ENCODE results near the gene NEURL3.
A peak's percentile ranks its signal among the peaks of the same experiment; 100 is the strongest.

NEURL3 gene

DNA sequence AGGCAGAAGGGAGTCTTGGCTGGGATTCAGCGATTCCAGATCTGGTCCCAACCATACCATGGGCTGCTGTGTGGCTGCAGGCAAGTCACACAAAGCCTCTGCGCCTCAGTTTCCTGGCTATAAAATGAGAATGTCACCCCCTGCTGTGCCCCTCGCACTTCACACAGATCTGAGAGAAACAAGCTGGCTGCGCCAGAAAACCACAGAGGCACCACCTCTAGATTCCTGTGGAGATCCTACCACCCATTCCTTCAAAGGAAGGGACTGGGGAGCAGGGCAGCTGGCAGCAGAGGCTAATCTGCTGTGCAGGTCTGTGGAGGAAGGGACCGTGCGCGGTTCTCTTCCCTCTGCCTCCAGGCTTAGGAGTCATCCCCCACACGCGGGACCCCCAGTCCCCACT, 19.8 kb downstream of the NEURL3 start:
- H3K27ac ChIP-seq: peak overlapping the region; percentile 59
- H3K36me3 ChIP-seq: no peaks in the 10 kb centered on the region
- H3K4me3 ChIP-seq (ENCODE audit: low read depth in 1 of 2, low read length in 1 of 2): peak overlapping the region in 1 of 2 experiments; percentile 57
- TF ChIP-seq, protein P1, sequence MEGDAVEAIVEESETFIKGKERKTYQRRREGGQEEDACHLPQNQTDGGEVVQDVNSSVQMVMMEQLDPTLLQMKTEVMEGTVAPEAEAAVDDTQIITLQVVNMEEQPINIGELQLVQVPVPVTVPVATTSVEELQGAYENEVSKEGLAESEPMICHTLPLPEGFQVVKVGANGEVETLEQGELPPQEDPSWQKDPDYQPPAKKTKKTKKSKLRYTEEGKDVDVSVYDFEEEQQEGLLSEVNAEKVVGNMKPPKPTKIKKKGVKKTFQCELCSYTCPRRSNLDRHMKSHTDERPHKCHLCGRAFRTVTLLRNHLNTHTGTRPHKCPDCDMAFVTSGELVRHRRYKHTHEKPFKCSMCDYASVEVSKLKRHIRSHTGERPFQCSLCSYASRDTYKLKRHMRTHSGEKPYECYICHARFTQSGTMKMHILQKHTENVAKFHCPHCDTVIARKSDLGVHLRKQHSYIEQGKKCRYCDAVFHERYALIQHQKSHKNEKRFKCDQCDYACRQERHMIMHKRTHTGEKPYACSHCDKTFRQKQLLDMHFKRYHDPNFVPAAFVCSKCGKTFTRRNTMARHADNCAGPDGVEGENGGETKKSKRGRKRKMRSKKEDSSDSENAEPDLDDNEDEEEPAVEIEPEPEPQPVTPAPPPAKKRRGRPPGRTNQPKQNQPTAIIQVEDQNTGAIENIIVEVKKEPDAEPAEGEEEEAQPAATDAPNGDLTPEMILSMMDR (IDR thresholded peaks at IDR 0.05): no peak
- H3K27me3 ChIP-seq: no peaks in the 10 kb centered on the region
- H3K4me1 ChIP-seq (ENCODE audit: control insufficient read depth in 1 of 2, insufficient read depth in 1 of 2, low read depth in 1 of 2, low read length in 1 of 2): peaks cover 3 to 17% of the 10 kb centered on the region in 2 experiments
- no peaks in the 10 kb centered on the region for H3K9me3 ChIP-seq

DNA sequence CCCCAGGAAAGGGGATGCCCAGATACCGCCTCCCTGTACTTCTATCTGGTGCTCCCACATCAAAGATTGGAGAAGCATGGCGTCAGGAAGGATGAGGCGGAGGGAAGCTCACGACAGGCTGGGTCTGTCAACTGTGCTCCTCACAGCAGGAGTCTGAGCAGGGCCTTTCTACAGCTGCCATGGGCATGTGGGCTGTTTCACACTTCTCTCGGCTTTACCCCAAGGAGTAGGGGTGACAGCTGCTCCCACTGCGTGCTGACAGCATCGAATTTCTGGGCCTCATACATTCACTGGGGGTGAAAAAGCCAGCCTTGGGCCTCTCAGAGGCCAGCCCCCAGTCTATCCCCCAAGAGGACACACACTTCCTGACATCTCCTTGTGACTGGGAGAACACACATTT, 21.1 kb downstream of the NEURL3 start:
- Histone ChIP-seq H3K36me3 (no peaks in the 10 kb centered on the region), H3K4me1 (ENCODE audit: control insufficient read depth in 1 of 2, insufficient read depth in 1 of 2, low read depth in 1 of 2, low read length in 1 of 2) (peaks cover 3 to 17% of the 10 kb centered on the region in 2 experiments), H3K27me3 (no peaks in the 10 kb centered on the region), H3K27ac (no peak overlapping the region), H3K9me3 (no peaks in the 10 kb centered on the region), H3K4me3 (ENCODE audit: low read depth in 1 of 2, low read length in 1 of 2) (no peak overlapping the region)
- TF ChIP-seq, protein P1 (IDR thresholded peaks at IDR 0.05): no peak

DNA sequence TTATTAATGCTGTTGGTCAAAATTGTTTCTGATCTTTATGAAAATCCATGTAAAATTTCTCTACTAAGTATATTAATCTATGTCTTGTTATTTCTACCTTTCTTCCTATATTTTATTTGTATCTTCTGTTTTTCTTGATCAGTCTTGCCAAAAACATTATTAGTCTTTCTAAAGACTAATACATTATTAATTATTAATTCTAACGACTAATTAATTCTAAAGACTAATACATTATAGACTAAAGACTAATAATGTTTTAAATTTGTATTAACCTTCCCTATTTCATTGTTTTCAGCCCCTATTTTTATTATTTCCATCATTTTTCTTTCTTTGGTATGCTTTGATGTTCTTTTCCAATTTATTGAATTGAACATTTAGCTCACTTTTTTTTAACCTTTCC, 27.7 kb downstream of the NEURL3 start:
- Histone ChIP-seq H3K9me3 (no peaks in the 10 kb centered on the region), H3K27ac (no peak overlapping the region), H3K4me1 (ENCODE audit: control insufficient read depth in 1 of 2, insufficient read depth in 1 of 2, low read depth in 1 of 2, low read length in 1 of 2) (no peaks in the 10 kb centered on the region), H3K4me3 (ENCODE audit: low read depth in 1 of 2, low read length in 1 of 2) (no peak overlapping the region), H3K27me3 (peaks cover 30% of the 10 kb centered on the region), H3K36me3 (no peaks in the 10 kb centered on the region)
- TF ChIP-seq, protein P1 (IDR thresholded peaks at IDR 0.05): no peak

DNA sequence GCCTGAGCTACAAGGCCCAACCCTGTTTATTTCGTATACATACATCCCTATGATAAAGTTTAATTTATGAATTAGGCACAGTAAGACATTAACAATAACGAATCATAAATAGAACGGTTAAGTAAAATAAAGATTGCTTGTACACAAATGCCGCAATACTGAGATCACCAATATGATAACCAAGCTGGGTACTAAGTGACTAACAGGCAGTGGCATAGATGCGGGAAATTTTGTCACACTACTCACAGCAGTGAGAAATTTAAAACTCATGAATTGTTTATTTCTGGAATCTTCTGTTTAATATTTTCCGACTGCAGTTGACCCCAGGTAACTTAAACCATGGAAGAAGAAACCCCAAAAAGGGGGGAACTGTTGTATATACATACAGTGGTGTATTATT, 33.4 kb downstream of the NEURL3 start:
- H3K27ac ChIP-seq: no peak overlapping the region
- no peak overlapping the region for H3K4me3 ChIP-seq (ENCODE audit: low read depth in 1 of 2, low read length in 1 of 2)
- H3K27me3 ChIP-seq: peaks cover 29% of the 10 kb centered on the region
- H3K36me3 ChIP-seq: no peaks in the 10 kb centered on the region
- no peaks in the 10 kb centered on the region for H3K9me3 ChIP-seq
- H3K4me1 ChIP-seq (ENCODE audit: control insufficient read depth in 1 of 2, insufficient read depth in 1 of 2, low read depth in 1 of 2, low read length in 1 of 2): peaks cover 0 to 4% of the 10 kb centered on the region in 2 experiments
- TF ChIP-seq, protein P1 (IDR thresholded peaks at IDR 0.05): no peak

DNA sequence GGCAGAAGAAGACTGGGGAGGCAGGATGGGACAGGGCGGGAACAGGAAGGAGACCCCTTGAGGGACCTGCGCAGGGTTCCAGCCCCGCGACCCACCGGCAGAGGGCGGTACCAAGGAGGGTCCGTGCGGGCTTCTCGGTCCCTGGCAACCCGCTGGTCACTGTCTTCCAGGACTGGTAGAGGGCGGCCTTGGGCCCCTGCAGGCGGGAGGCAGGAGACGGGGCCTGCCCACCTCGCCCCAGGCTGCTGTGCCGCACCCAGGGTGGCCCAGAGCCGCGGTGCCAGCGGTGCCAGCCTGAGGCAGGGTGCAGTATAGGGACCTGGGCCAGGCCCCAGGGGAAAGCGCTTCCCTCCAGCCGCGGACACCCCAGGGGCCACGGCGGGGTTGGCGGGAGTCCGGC, 34.5 kb downstream of the NEURL3 start:
- Histone ChIP-seq H3K4me3 (ENCODE audit: low read depth in 1 of 2, low read length in 1 of 2) (no peak overlapping the region), H3K27me3 (peaks cover 19% of the 10 kb centered on the region), H3K36me3 (no peaks in the 10 kb centered on the region), H3K27ac (no peak overlapping the region), H3K4me1 (ENCODE audit: control insufficient read depth in 1 of 2, insufficient read depth in 1 of 2, low read depth in 1 of 2, low read length in 1 of 2) (peaks cover 0 to 4% of the 10 kb centered on the region in 2 experiments), H3K9me3 (no peaks in the 10 kb centered on the region)
- TF ChIP-seq, protein P1 (IDR thresholded peaks at IDR 0.05): peak; percentile 17

DNA sequence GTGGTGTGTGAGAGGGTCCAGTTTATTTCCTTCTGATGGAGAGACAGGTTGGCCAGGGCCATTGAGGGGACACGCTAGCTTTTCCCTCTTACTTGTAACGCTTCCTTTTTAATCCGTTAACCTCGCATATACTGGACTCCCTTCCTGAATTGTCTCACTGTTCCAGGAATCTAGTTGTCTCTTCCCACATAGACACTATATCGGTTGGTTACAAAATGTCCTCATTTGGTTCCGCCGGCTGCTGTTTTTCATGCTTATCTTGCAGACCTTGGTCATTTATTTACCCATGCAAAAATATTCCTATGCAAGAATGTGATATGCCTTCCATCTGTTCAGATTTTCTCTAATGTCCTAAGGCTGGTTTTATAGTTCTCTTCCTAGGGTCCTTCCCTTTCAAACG, 35.0 kb downstream of the NEURL3 start:
- Histone ChIP-seq H3K4me1 (ENCODE audit: control insufficient read depth in 1 of 2, insufficient read depth in 1 of 2, low read depth in 1 of 2, low read length in 1 of 2) (peaks cover 0 to 4% of the 10 kb centered on the region in 2 experiments), H3K36me3 (no peaks in the 10 kb centered on the region), H3K4me3 (ENCODE audit: low read depth in 1 of 2, low read length in 1 of 2) (no peak overlapping the region), H3K9me3 (no peaks in the 10 kb centered on the region), H3K27me3 (peaks cover 19% of the 10 kb centered on the region), H3K27ac (no peak overlapping the region)
- TF ChIP-seq, protein P1 (IDR thresholded peaks at IDR 0.05): no peak

Data from neutrophil (primary cell).